ELF-1 (cell line): Measurements from ENCODE around the gene WDR76.
"Not testable (repeated sequence)": the region's sequence is repeated elsewhere in the genome, so short reads cannot be mapped to it uniquely, and the experiment has no call there.

Source experiments
- DNase-seq: peaks from one replicate; pipeline ENCODE4 v3.0.0-alpha.2; 2016; ENCODE audit warnings: low read depth, low spot score

WDR76 gene

GRCh38 chr15:43821505-43821904 lies 5.3 kb upstream of the WDR76 start:
- no peak for DNase-seq

- DNase-seq = peak; percentile 96
These were observed 2.2 kb upstream of the WDR76 start, which contains the start of gene MFAP1 for GRCh38 chr15:43824302-43825246. Gene MFAP1 (minus strand): TSS chr15:43824690. CDS start chr15:43824569, 121 bp downstream.

- not testable (repeated sequence) for DNase-seq
These were observed 1.5 kb upstream of the WDR76 start for GRCh38 chr15:43825305-43825704.

- DNase-seq = peak; percentile 18
These were observed 734 bp upstream of the WDR76 start for GRCh38 chr15:43826029-43826507.

- no peak for DNase-seq
These were observed 1.4 kb downstream of the WDR76 start for GRCh38 chr15:43828061-43828657.

GRCh38 chr15:43829951-43830540 lies 3.2 kb downstream of the WDR76 start:
- not testable (repeated sequence) for DNase-seq

- not testable (repeated sequence) for DNase-seq
These were observed 4.0 kb downstream of the WDR76 start for GRCh38 chr15:43830691-43831275.

- not testable (repeated sequence) for DNase-seq
These were observed 4.8 kb downstream of the WDR76 start for GRCh38 chr15:43831519-43832052.

- not testable (repeated sequence) for DNase-seq
These were observed 5.7 kb downstream of the WDR76 start for GRCh38 chr15:43832485-43832884.

- no peak for DNase-seq
These were observed 18.6 kb downstream of the WDR76 start for GRCh38 chr15:43845421-43845820.

GRCh38 chr15:43851251-43851650 lies 24.4 kb downstream of the WDR76 start:
- no peak for DNase-seq

GRCh38 chr15:43852607-43853006 lies 25.8 kb downstream of the WDR76 start:
- no peak for DNase-seq

- no peak for DNase-seq
These were observed 28.0 kb downstream of the WDR76 start for GRCh38 chr15:43854801-43855200.

- DNase-seq = no peak
These were observed 32.7 kb downstream of the WDR76 start for GRCh38 chr15:43859546-43859945.

- not testable (repeated sequence) for DNase-seq
These were observed 39.8 kb downstream of the WDR76 start for GRCh38 chr15:43866636-43867035.

GRCh38 chr15:43867096-43867495 lies 40.3 kb downstream of the WDR76 start:
- DNase-seq = no peak

GRCh38 chr15:43868406-43868805 lies 41.6 kb downstream of the WDR76 start:
- DNase-seq = no peak

GRCh38 chr15:43871835-43872234 lies 45.0 kb downstream of the WDR76 start:
- no peak for DNase-seq

- peak; percentile 39 for DNase-seq
These were observed 45.7 kb downstream of the WDR76 start for GRCh38 chr15:43872416-43873020.

GRCh38 chr15:43873651-43874050 lies 46.8 kb downstream of the WDR76 start:
- DNase-seq = no peak

GRCh38 chr15:43876872-43877271 lies 50.1 kb downstream of the WDR76 start:
- no peak for DNase-seq
